DMS153 (cell line): ENCODE results near the gene BTBD10.
"Not testable (repeated sequence)": the region's sequence is repeated elsewhere in the genome, so short reads cannot be mapped to it uniquely, and the experiment has no call there.

ENCODE experiments used
- DNase-seq: peaks from one replicate; lab custom pipeline; 2025; lab: John Stamatoyannopoulos, UW

BTBD10 gene

GRCh38 chr11:13440100-13440855, 22.7 kb downstream of the BTBD10 start:
- DNase-seq, result no peak

GRCh38 chr11:13438291-13438690, 24.7 kb downstream of the BTBD10 start:
- DNase-seq, result no peak

GRCh38 chr11:13436836-13437235, 26.2 kb downstream of the BTBD10 start:
- not testable (repeated sequence) for DNase-seq

GRCh38 chr11:13434247-13435205, 28.5 kb downstream of the BTBD10 start:
- no peak for DNase-seq

GRCh38 chr11:13433437-13433836, 29.6 kb downstream of the BTBD10 start:
- no peak for DNase-seq

- no peak for DNase-seq
These were observed 33.2 kb downstream of the BTBD10 start for GRCh38 chr11:13429836-13430235.

GRCh38 chr11:13429288-13429687, 33.7 kb downstream of the BTBD10 start:
- DNase-seq, result no peak

GRCh38 chr11:13427440-13427839, 35.6 kb downstream of the BTBD10 start:
- no peak for DNase-seq

- no peak for DNase-seq
These were observed 39.6 kb downstream of the BTBD10 start for GRCh38 chr11:13423372-13423771.

GRCh38 chr11:13421561-13421960, 41.5 kb downstream of the BTBD10 start:
- no peak for DNase-seq

- no peak for DNase-seq
These were observed 47.8 kb downstream of the BTBD10 start for GRCh38 chr11:13415201-13415600.

GRCh38 chr11:13405220-13405619, 57.8 kb downstream of the BTBD10 start:
- DNase-seq, result no peak

- not testable (repeated sequence) for DNase-seq
These were observed 64.7 kb downstream of the BTBD10 start for GRCh38 chr11:13398335-13398734.

GRCh38 chr11:13391217-13391616, 71.8 kb downstream of the BTBD10 start:
- no peak for DNase-seq

- no peak for DNase-seq
These were observed 74.3 kb downstream of the BTBD10 start for GRCh38 chr11:13388741-13389140.

GRCh38 chr11:13386567-13386966, 76.5 kb downstream of the BTBD10 start:
- DNase-seq, result peak; percentile 92

GRCh38 chr11:13384908-13385640, 77.9 kb downstream of the BTBD10 start:
- DNase-seq, result no peak

- DNase-seq, result no peak
These were observed 80.3 kb downstream of the BTBD10 start for GRCh38 chr11:13382751-13383150.

- DNase-seq, result no peak
These were observed 82.3 kb downstream of the BTBD10 start for GRCh38 chr11:13380731-13381130.

GRCh38 chr11:13378316-13378715, 84.7 kb downstream of the BTBD10 start:
- DNase-seq, result no peak

- no peak for DNase-seq
These were observed 86.2 kb downstream of the BTBD10 start for GRCh38 chr11:13376838-13377237.

- no peak for DNase-seq
These were observed 86.6 kb downstream of the BTBD10 start for GRCh38 chr11:13376402-13376801.
